GM19452 (cell line): ENCODE results near the gene GGPS1.
"Not testable (repeated sequence)": the region's sequence is repeated elsewhere in the genome, so short reads cannot be mapped to it uniquely, and the experiment has no call there.

Experiments used
- ATAC-seq: cut with Tn5 transposase; IDR thresholded peaks from one replicate; pipeline ENCODE4 v1.9.1; 2021; ENCODE audit not compliant: unreplicated experiment

GGPS1 gene

GRCh38 chr1:235328271-235329138 lies at the start of gene GGPS1:
Gene GGPS1 (plus strand): TSS chr1:235328570. CDS start chr1:235335265, 6,695 bp downstream.
- peak; percentile 68 for ATAC-seq

- no peak for ATAC-seq
Observed at GRCh38 chr1:235278915-235279292, 49.5 kb upstream of the GGPS1 start.

GRCh38 chr1:235279694-235280093 lies 48.7 kb upstream of the GGPS1 start:
- no peak for ATAC-seq

GRCh38 chr1:235280467-235280866 lies 47.9 kb upstream of the GGPS1 start:
- no peak for ATAC-seq

- not testable (repeated sequence) for ATAC-seq
Observed at GRCh38 chr1:235283636-235284035, 44.7 kb upstream of the GGPS1 start.

- ATAC-seq: no peak
Observed at GRCh38 chr1:235284231-235284769, 44.1 kb upstream of the GGPS1 start.

GRCh38 chr1:235286667-235287066 lies 41.7 kb upstream of the GGPS1 start:
- no peak for ATAC-seq

- no peak for ATAC-seq
Observed at GRCh38 chr1:235287208-235287882, 41.0 kb upstream of the GGPS1 start.

GRCh38 chr1:235289859-235290739 lies 38.3 kb upstream of the GGPS1 start:
- ATAC-seq: no peak

GRCh38 chr1:235290740-235291502 lies 37.4 kb upstream of the GGPS1 start:
- ATAC-seq: no peak

GRCh38 chr1:235291599-235292091 lies 36.7 kb upstream of the GGPS1 start:
- no peak for ATAC-seq

GRCh38 chr1:235292790-235293189 lies 35.6 kb upstream of the GGPS1 start:
- ATAC-seq: no peak

GRCh38 chr1:235293322-235293942 lies 34.9 kb upstream of the GGPS1 start:
- no peak for ATAC-seq

GRCh38 chr1:235295902-235296350 lies 32.4 kb upstream of the GGPS1 start:
- ATAC-seq: no peak

- no peak for ATAC-seq
Observed at GRCh38 chr1:235296729-235297128, 31.6 kb upstream of the GGPS1 start.

- no peak for ATAC-seq
Observed at GRCh38 chr1:235297579-235297978, 30.8 kb upstream of the GGPS1 start.

GRCh38 chr1:235298758-235299157 lies 29.6 kb upstream of the GGPS1 start:
- ATAC-seq: no peak

GRCh38 chr1:235299169-235299858 lies 29.1 kb upstream of the GGPS1 start:
- no peak for ATAC-seq

- ATAC-seq: no peak
Observed at GRCh38 chr1:235302143-235302542, 26.2 kb upstream of the GGPS1 start.
